SKM-1 treated with dmso at 0.1 percent for 144 hours (cell line): ENCODE measurements around the gene SLC39A3.

Experiments
- DNase-seq: peaks from one replicate; lab custom pipeline; 2025; ENCODE audit not compliant: unreplicated experiment; lab: John Stamatoyannopoulos, UW

SLC39A3 gene

GRCh38 chr19:2769218-2769617 lies 29.4 kb upstream of the SLC39A3 start:
- no peak for DNase-seq

- no peak for DNase-seq
Measured at GRCh38 chr19:2768365-2769132, 28.7 kb upstream of the SLC39A3 start.

- DNase-seq: no peak
Measured at GRCh38 chr19:2767688-2768087, 27.9 kb upstream of the SLC39A3 start.

- no peak for DNase-seq
Measured at GRCh38 chr19:2766594-2767372, 27.0 kb upstream of the SLC39A3 start.

- no peak for DNase-seq
Measured at GRCh38 chr19:2765376-2765775, 25.6 kb upstream of the SLC39A3 start.

GRCh38 chr19:2764945-2765344 lies 25.1 kb upstream of the SLC39A3 start:
- no peak for DNase-seq

GRCh38 chr19:2763687-2764086 lies 23.9 kb upstream of the SLC39A3 start:
- DNase-seq: no peak

- no peak for DNase-seq
Measured at GRCh38 chr19:2762783-2763496, 23.1 kb upstream of the SLC39A3 start.

- no peak for DNase-seq
Measured at GRCh38 chr19:2761876-2762782, 22.3 kb upstream of the SLC39A3 start.

GRCh38 chr19:2761309-2761677 lies 21.5 kb upstream of the SLC39A3 start:
- no peak for DNase-seq

GRCh38 chr19:2759965-2760364 lies 20.1 kb upstream of the SLC39A3 start:
- DNase-seq: no peak

GRCh38 chr19:2759362-2759761 lies 19.5 kb upstream of the SLC39A3 start:
- no peak for DNase-seq

- DNase-seq: no peak
Measured at GRCh38 chr19:2758601-2759313, 18.9 kb upstream of the SLC39A3 start.

- DNase-seq: no peak
Measured at GRCh38 chr19:2756921-2757881, 17.4 kb upstream of the SLC39A3 start.

GRCh38 chr19:2756477-2756876 lies 16.7 kb upstream of the SLC39A3 start:
- no peak for DNase-seq

- no peak for DNase-seq
Measured at GRCh38 chr19:2755811-2756210, 16.0 kb upstream of the SLC39A3 start.

- no peak for DNase-seq
Measured at GRCh38 chr19:2755448-2755705, 15.6 kb upstream of the SLC39A3 start.

GRCh38 chr19:2754659-2755447 lies 15.0 kb upstream of the SLC39A3 start:
- DNase-seq: no peak

- DNase-seq: no peak
Measured at GRCh38 chr19:2751438-2751830, 11.6 kb upstream of the SLC39A3 start.
